GM18508 (cell line): ENCODE results near the gene BCO1.

Experiments
- ATAC-seq: cut with Tn5 transposase; IDR thresholded peaks from one replicate; pipeline ENCODE4 v1.9.1; 2021; ENCODE audit warnings: moderate number of reproducible peaks; ENCODE audit not compliant: insufficient read depth, unreplicated experiment

The BCO1 gene

GRCh38 chr16:81268509-81268908, 30.0 kb downstream of the BCO1 start:
- no peak for ATAC-seq

DNA sequence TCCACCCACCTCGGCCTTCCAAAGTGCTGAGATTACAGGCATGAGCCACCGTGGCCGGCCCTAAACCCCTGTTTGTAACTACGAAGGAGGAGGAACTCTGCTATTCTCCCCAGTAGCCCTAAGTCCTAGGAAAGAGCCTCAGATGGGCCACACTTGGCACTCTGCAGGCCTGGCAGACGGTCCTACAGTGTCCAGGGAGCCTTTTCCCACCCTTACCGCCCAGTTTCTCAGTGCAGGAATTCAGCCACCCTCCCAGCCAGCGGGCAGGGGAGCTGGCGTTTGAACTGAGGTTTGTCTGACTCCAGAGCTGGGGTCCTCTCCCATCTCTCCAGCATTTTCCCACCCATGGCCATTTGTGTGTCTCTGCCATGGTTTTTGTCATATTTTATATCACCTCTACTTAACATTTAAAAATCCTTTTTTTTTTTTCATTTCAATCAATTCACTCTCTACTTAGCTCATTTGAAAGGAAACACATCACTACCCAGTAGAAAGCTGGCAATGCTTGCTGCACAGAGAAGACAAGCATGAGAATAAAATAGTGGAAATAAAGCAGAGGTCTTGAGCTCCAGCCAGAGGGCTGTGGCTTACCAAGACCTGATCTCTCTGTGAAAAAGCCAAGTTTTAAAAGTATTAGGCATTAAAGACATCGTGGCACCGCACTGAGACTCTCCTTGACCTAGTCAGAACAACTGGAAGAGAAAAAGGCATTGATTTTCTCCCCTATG, 34.9 kb downstream of the BCO1 start:
- no peak for ATAC-seq

DNA sequence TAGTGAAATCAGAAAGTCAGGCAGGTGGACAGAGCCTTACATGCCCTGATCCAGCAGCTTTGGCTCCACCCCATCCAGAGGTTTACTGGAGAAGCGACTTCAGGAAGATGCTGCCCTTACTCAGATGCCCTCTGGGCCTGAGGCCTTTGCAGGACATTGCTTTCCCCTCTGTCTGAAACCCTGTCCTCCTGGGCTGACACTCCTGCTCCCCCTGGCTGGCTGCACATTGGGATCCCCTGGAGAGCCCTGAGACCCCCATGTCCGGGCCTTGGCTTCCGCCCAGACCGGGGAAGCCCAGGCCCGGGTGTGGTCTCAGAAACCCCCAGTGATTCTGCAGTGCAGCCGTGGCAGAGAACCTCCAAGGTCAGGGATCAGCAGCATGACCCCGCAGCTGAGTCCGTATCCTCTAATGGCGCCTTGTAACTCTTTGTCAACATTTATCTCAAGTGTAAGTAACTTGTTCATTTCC, 36.6 kb downstream of the BCO1 start:
- ATAC-seq: no peak

GRCh38 chr16:81275795-81276194, 37.3 kb downstream of the BCO1 start:
- no peak for ATAC-seq

GRCh38 chr16:81276323-81276722, 37.8 kb downstream of the BCO1 start:
- ATAC-seq: no peak

GRCh38 chr16:81277541-81278080, 39.1 kb downstream of the BCO1 start:
- ATAC-seq: no peak

DNA sequence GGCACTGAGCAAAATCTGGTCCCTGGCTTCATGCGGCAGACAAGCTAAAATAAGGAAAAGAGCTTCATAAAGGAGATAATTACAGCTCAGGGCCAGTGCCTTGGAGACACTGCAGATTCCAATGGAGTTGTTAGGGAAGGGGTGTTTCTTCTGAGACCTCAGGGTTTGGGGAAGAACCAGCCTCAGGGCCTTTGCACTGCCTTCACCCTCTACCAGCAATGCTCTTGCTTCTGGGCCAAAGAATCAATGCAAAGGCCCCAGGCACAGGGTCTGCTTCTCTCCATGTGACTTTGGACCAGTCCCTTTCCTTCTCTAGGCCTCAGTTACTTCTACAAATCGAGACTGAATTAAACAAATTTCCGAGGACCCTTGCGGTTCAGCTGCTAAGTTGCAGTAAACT, 40.0 kb downstream of the BCO1 start:
- ATAC-seq: no peak

GRCh38 chr16:81279392-81279791, 40.9 kb downstream of the BCO1 start:
- no peak for ATAC-seq

- no peak for ATAC-seq
Observed at GRCh38 chr16:81280393-81280792, 41.9 kb downstream of the BCO1 start.

- ATAC-seq: no peak
Observed at GRCh38 chr16:81283044-81283443, 44.6 kb downstream of the BCO1 start.

DNA sequence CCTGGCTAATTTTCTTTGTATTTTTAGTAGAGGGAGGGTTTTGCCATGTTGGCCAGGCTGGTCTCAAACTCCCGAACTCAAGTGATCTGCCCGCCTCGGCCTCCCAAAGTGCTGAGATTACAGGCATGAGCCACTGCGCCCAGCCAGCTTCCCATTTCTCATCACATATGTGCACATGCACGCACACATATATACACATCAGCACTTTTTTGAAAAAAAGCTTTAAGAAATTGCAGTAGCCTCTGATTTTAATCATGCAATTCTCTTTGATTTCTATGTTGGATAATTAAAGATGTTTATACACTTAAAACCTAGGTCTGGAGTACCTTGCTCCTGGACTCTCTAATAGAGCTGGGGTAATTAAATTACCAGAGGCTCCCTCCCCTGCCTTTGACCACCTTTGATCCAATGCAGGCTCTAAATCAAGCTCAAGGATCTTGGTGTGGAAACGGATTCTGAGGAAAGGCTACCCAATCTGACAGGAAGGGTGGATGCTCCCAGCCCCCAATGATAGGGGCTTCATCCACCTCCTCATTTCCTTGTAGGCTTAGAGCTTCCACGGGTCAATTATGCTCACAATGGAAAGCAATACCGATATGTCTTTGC, 46.6 kb downstream of the BCO1 start:
- no peak for ATAC-seq

DNA sequence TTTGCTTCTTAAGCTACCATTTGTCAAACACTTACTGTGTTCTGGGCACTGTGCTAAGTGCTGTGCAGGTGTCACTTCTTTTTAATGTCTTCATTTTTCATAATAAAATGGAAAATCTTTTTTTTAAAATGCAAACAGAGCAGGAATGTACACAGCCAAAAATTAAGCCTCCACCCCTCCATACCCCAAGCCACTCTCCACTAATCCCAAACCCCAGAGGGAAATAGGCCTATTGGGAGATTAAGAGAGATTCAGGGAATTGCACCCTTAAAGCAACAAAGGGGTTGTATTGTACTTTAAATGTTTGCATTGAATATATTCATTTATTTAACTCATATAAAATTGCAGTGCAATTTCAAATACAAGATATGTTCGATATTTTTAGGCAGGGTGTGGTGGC, 47.7 kb downstream of the BCO1 start:
- no peak for ATAC-seq

DNA sequence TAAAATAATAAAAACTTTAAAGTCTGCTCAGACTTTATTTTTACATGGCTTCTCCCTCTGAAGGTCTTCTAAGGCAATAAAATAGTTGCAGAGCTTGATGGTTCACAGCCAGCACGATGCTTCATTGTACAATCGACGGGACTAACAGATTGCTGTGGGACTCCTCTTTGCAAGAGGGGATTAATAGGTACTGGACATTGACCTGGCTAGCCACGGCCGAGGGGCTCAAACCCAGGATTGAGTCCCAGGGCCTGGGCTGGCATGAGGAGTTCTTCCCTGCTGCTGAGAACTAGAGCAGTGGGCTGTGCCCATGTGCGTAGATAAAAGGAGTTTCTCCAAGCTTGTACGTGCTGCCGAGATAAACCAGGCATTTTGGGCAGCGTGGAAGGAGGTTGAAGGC, 52.6 kb downstream of the BCO1 start:
- no peak for ATAC-seq

- ATAC-seq: no peak
Observed at GRCh38 chr16:81292936-81293335, 54.4 kb downstream of the BCO1 start.

DNA sequence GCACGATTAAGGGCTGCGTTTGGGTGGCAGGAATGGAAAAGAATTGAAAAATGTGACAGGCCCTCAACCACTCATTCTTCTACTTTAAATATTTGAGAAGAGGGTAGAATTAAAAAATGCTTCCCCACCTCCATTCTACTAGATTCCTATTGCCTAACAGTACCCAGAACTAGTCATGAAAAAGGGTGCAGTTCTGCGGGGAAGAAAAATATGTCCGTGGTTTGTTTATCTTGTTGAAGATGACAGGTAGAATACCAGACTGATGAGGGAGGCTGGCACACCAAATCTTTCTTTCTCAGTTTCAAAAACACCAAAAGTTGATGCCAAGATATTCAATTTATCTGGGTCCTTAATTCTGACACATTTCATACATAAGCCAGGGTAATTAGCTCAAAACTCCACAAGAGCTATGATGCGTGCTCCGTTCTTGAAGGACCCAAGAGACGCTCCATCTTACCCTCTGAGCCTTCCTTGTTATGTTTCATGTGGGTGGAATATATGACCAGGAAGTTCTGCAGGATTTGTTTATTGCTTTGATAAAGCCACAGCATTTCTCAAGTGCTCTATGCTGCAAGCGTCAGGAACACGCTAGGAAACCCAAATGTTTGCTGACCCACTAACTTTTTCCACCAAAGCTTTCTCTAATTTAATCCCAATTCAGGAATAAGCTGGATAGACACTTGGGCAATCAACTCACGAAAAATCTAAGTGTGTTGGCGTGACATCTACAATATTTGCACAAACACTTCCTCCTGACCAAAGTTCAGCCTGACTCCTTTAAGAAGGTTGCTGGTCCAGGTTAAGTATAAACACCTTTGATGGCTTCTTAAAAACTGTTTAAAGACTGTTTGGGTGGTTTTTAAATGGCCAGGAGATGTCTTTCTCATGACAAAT, 55.7 kb downstream of the BCO1 start:
- ATAC-seq: no peak

DNA sequence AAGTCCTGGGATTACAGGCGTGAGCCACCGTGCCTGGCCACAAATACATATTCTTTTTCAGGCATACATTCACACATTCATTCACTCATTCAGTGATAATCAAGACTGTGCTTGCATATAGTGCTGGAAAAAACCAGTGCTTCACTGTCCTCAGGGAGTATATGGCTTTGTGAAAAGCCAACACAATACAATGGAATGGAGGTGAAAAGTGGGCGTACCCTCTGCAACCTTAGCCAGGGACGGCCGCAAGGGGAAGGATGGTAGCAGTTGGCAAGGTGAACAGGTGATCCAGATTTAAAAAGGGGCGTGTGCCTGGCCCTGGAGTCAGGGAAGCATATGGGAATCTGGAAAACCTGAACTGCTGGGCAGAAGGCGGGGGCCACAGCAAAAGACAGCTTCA, 58.1 kb downstream of the BCO1 start:
- ATAC-seq: no peak

GRCh38 chr16:81307770-81308169, 69.3 kb downstream of the BCO1 start:
- ATAC-seq: no peak

DNA sequence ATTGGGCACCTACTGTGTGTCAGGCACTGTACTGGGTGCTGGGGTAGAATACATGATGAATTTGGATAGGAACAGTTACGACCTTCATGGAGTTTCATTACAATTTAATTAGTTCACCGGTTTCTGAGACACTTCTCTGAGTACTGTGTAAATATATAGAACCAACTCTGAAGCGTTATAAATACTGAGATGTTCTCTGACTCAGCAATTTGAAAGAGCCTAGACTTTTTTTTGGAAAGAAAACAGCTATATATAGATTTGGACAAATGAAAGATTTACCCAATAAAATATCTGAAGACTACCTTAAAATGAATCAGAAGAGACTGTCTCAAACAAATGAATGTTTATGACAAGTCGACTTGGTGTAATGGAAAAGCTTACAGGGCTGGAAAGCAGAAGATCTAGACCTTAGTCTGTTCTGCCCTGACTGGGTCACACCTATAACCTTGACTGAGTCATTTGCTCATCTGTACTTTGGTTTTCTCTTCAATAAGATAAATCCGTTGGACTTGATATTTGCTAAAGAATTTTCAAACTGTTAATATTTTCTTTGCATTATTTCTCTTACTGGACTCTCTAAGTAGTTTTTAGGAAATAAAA, 71.7 kb downstream of the BCO1 start:
- no peak for ATAC-seq

GRCh38 chr16:81311762-81312161, 73.3 kb downstream of the BCO1 start:
- no peak for ATAC-seq
